OCI-LY1 (cell line): ENCODE measurements around the gene SLC26A9.
"Not testable (repeated sequence)": the region's sequence is repeated elsewhere in the genome, so short reads cannot be mapped to it uniquely, and the experiment has no call there.

Experiments used
- H2AFZ ChIP-seq: fragments of 200-600 bp; sonication (generic), shearing (Covaris generic); 2 replicates; pipeline ENCODE4 v1.6.0; 2014; ENCODE audit warnings: antibody characterized with exemption, mild to moderate bottlenecking, low read length
- H3F3A ChIP-seq: fragments of 200-600 bp; sonication (generic), shearing (Covaris generic); 2 replicates; pipeline ENCODE4 v1.6.0; 2014; ENCODE audit warnings: mild to moderate bottlenecking, antibody characterized with exemption, low read length, moderate library complexity; ENCODE audit not compliant: insufficient read depth
- H3K27ac ChIP-seq: fragments of 200-600 bp; sonication (generic); 2 replicates; pipeline ENCODE4 v1.5.1; 2014; ENCODE audit warnings: low read length, mixed run types, mild to moderate bottlenecking, low read depth; ENCODE audit not compliant: poor library complexity, severe bottlenecking
- H3K27me3 ChIP-seq: fragments of 200-600 bp; sonication (generic); 2 replicates; pipeline ENCODE4 v1.6.0; 2014; ENCODE audit warnings: antibody characterized with exemption, mild to moderate bottlenecking, low read length, moderate library complexity; ENCODE audit not compliant: insufficient read depth
- H3K36me3 ChIP-seq: fragments of 200-600 bp; sonication (generic); 2 replicates; pipeline ENCODE4 v1.6.1; 2014; ENCODE audit warnings: mild to moderate bottlenecking, antibody characterized with exemption, low read length, moderate library complexity, mixed read lengths; ENCODE audit not compliant: insufficient read depth
- H3K4me1 ChIP-seq: fragments of 200-600 bp; sonication (generic); 2 replicates; pipeline ENCODE4 v1.5.1; 2014; ENCODE audit warnings: mild to moderate bottlenecking, low read length, moderate library complexity; ENCODE audit not compliant: insufficient read depth, severe bottlenecking
- H3K4me2 ChIP-seq: fragments of 200-600 bp; sonication (generic), shearing (Covaris generic); 2 replicates; pipeline ENCODE4 v1.6.1; 2014; ENCODE audit warnings: low read length
- H3K4me3 ChIP-seq: fragments of 200-600 bp; sonication (generic); 2 replicates; pipeline ENCODE4 v1.5.1; 2014; ENCODE audit warnings: low read length, low read depth, mild to moderate bottlenecking, mixed read lengths; ENCODE audit not compliant: poor library complexity, severe bottlenecking
- H3K79me2 ChIP-seq: fragments of 200-600 bp; shearing (Covaris generic); 2 replicates; pipeline ENCODE4 v1.6.1; 2016; ENCODE audit warnings: mixed run types, low read length, mixed read lengths; ENCODE audit not compliant: insufficient read depth
- H3K9ac ChIP-seq: fragments of 200-600 bp; sonication (generic), shearing (Covaris generic); 2 replicates; pipeline ENCODE4 v1.6.1; 2014; ENCODE audit warnings: mild to moderate bottlenecking, low read length, mixed read lengths
- H3K9me2 ChIP-seq: fragments of 200-600 bp; sonication (generic), shearing (Covaris generic); 2 replicates; pipeline ENCODE4 v1.6.1; 2014; ENCODE audit warnings: low read depth, mild to moderate bottlenecking, low read length, mixed read lengths
- H3K9me3 ChIP-seq: fragments of 200-600 bp; shearing (Covaris generic); 2 replicates; pipeline ENCODE4 v1.6.1; 2014; ENCODE audit warnings: low read length, mixed read lengths
- H4K20me1 ChIP-seq: fragments of 200-600 bp; sonication (generic), shearing (Covaris generic); 2 replicates; pipeline ENCODE4 v1.6.0; 2016; ENCODE audit warnings: mild to moderate bottlenecking, low read length; ENCODE audit not compliant: insufficient read depth
- CTCF ChIP-seq: fragments of 200-600 bp; sonication (generic), shearing (Covaris generic); IDR thresholded peaks from 2 replicates; pipeline ENCODE4 v1.5.1; 2017; ENCODE audit warnings: mild to moderate bottlenecking, antibody characterized with exemption, low read length, moderate library complexity, mixed read lengths
- EZH2 ChIP-seq: fragments of 200-600 bp; sonication (generic), shearing (Covaris generic); IDR thresholded peaks from 2 replicates; pipeline ENCODE4 v1.8.0; 2017; ENCODE audit warnings: borderline replicate concordance, mixed run types, mild to moderate bottlenecking, antibody characterized with exemption, low read length, moderate library complexity, mixed read lengths

SLC26A9 gene

GRCh38 chr1:205896351-205896750 lies 46.9 kb downstream of the SLC26A9 start:
- no peaks in the 10 kb centered on the region for H3F3A ChIP-seq
- 0 out of 2 replicates have a peak, but pooled peaks cover 3% of the 10 kb centered on the region for H3K9me3 ChIP-seq
- TF ChIP-seq CTCF (no peak), EZH2 (no peak)
- H3K4me3 ChIP-seq, result no peak overlapping the region
- H3K27ac ChIP-seq, result no peak overlapping the region
- H3K36me3 ChIP-seq, result no peaks in the 10 kb centered on the region; the same call in 1 of the 2 replicates
- no peaks in the 10 kb centered on the region for H4K20me1 ChIP-seq
- no peaks in the 10 kb centered on the region for H3K4me1 ChIP-seq
- H3K9ac ChIP-seq, result no peak overlapping the region
- no peak overlapping the region for H2AFZ ChIP-seq
- H3K79me2 ChIP-seq, result no peaks in the 10 kb centered on the region
- H3K4me2 ChIP-seq, result no peak overlapping the region
- H3K27me3 ChIP-seq, result no peaks in the 10 kb centered on the region
- no peaks in the 10 kb centered on the region for H3K9me2 ChIP-seq

GRCh38 chr1:205894119-205894518 lies 49.1 kb downstream of the SLC26A9 start:
- not testable (repeated sequence) for H3K36me3 ChIP-seq, H3K9ac ChIP-seq, H3F3A ChIP-seq, H4K20me1 ChIP-seq, H3K79me2 ChIP-seq, H3K4me1 ChIP-seq, H2AFZ ChIP-seq, H3K9me3 ChIP-seq, H3K27me3 ChIP-seq, H3K9me2 ChIP-seq, H3K4me3 ChIP-seq, H3K4me2 ChIP-seq, H3K27ac ChIP-seq

DNA sequence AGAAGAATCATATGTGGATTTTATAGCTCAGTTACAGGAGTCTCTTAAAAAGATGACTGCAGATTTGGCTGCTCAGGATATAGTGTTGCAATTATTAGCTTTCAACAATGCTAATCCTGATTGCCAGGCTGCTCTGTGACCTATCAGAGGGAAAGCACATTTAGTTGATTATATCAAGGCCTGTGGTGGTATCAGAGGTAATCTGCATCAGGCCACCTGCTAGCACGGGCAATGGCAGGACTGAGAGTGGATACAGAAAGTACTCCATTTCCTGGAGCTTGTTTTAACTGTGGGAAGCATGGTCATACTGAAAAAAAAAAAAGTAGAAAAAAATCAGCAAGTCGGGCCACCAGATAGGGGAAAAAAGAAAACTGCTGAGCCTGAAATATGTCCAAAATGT lies 51.1 kb downstream of the SLC26A9 start:
- not testable (repeated sequence) for H3K79me2 ChIP-seq, H3K9me2 ChIP-seq, H3K27ac ChIP-seq, H3K9ac ChIP-seq, H3K9me3 ChIP-seq, H4K20me1 ChIP-seq, H3K4me1 ChIP-seq, H3K4me3 ChIP-seq, H2AFZ ChIP-seq, H3K27me3 ChIP-seq, H3K4me2 ChIP-seq, H3K36me3 ChIP-seq, H3F3A ChIP-seq

GRCh38 chr1:205891481-205891880 lies 51.8 kb downstream of the SLC26A9 start:
- not testable (repeated sequence) for H3K4me2 ChIP-seq, H3K27me3 ChIP-seq, H3K4me1 ChIP-seq, H3K27ac ChIP-seq, H3K9me3 ChIP-seq, H2AFZ ChIP-seq, H3K9me2 ChIP-seq, H3K9ac ChIP-seq, H4K20me1 ChIP-seq, H3F3A ChIP-seq, H3K4me3 ChIP-seq, H3K36me3 ChIP-seq, H3K79me2 ChIP-seq

DNA sequence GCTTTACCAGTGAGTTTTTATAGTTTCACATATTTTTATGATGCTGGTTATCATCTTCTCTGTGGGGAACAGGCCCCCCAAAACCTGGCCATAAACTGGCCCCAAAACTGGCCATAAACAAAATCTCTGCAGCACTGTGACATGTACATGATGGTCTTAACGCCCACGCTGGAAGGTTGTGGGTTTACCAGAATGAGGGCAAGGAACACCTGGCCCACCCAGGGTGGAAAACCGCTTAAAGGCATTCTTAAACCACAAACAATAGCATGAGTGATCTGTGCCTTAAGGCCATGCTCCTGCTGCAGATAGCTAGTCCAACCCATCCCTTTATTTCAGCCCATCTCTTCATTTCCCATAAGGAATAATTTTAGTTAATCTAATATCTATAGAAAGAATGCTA lies 52.6 kb downstream of the SLC26A9 start:
- not testable (repeated sequence) for H3K79me2 ChIP-seq, H3K9me2 ChIP-seq, H3K27ac ChIP-seq, H3K4me2 ChIP-seq, H2AFZ ChIP-seq, H3K9me3 ChIP-seq, H3F3A ChIP-seq, H4K20me1 ChIP-seq, H3K27me3 ChIP-seq, H3K36me3 ChIP-seq, H3K4me1 ChIP-seq, H3K9ac ChIP-seq, H3K4me3 ChIP-seq

GRCh38 chr1:205889706-205890105 lies 53.5 kb downstream of the SLC26A9 start:
- not testable (repeated sequence) for H3K79me2 ChIP-seq, H3K9me2 ChIP-seq, H3K4me3 ChIP-seq, H4K20me1 ChIP-seq, H3K4me1 ChIP-seq, H3K27me3 ChIP-seq, H3K9me3 ChIP-seq, H3K4me2 ChIP-seq, H3K27ac ChIP-seq, H3K36me3 ChIP-seq, H3F3A ChIP-seq, H2AFZ ChIP-seq, H3K9ac ChIP-seq

DNA sequence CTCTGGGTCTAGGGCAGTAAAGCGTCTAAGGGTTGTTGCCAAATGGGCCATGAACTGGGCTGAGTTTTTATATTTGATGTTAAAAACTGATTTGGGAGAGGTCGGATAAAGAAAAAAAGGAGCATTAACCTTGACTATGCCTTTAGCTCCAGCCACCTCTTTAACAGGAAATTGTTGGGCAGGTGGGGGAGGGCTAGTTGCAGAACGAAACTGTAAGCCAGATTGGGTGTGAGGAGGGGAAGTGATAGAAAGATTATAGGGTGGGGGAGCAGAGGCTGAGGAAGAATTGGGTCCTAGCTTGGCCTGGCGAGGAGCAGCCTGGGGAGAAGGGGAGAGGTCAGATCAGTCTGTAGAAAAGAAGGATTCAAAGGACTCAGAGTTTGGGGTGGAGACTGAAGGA lies 54.2 kb downstream of the SLC26A9 start:
- not testable (repeated sequence) for H3K27ac ChIP-seq, H4K20me1 ChIP-seq, H3K9me3 ChIP-seq

More for the DNA sequence above, 54.2 kb downstream of the SLC26A9 start:
- H3K36me3 ChIP-seq, H3K79me2 ChIP-seq, H3K4me3 ChIP-seq, H3K9ac ChIP-seq, H3K4me2 ChIP-seq, H3K9me2 ChIP-seq, H3F3A ChIP-seq, H3K27me3 ChIP-seq, H3K4me1 ChIP-seq, H2AFZ ChIP-seq: not testable (repeated sequence)
